SW480 (cell line): Measurements from ENCODE around the gene PTPRZ1.

Source experiments
- DNase-seq: peaks from one replicate; pipeline ENCODE4 v3.0.0-alpha.2; 2016; ENCODE audit warnings: low spot score

PTPRZ1 gene

GRCh38 chr7:121954803-121955202 lies 81.8 kb downstream of the PTPRZ1 start:
- DNase-seq: peak; percentile 15

GRCh38 chr7:121957626-121958025 lies 84.7 kb downstream of the PTPRZ1 start:
- no peak for DNase-seq

GRCh38 chr7:121960678-121961077 lies 87.7 kb downstream of the PTPRZ1 start:
- DNase-seq: no peak

- DNase-seq: peak; percentile 40
Observed at GRCh38 chr7:121961089-121961867, 88.3 kb downstream of the PTPRZ1 start.

- DNase-seq: no peak
Observed at GRCh38 chr7:121966276-121966934, 93.4 kb downstream of the PTPRZ1 start.

GRCh38 chr7:121966935-121967332 lies 94.0 kb downstream of the PTPRZ1 start:
- DNase-seq: no peak

- DNase-seq: no peak
Observed at GRCh38 chr7:121985476-121986030, 112.6 kb downstream of the PTPRZ1 start.

GRCh38 chr7:121992068-121992467 lies 119.1 kb downstream of the PTPRZ1 start:
- no peak for DNase-seq

GRCh38 chr7:121994625-121995410 lies 121.9 kb downstream of the PTPRZ1 start:
- peak; percentile 81 for DNase-seq

- DNase-seq: peak; percentile 70
Observed at GRCh38 chr7:122006687-122007086, 133.7 kb downstream of the PTPRZ1 start.

- no peak for DNase-seq
Observed at GRCh38 chr7:122010116-122010515, 137.2 kb downstream of the PTPRZ1 start.

GRCh38 chr7:122013065-122013464 lies 140.1 kb downstream of the PTPRZ1 start:
- no peak for DNase-seq

- no peak for DNase-seq
Observed at GRCh38 chr7:122013630-122014029, 140.7 kb downstream of the PTPRZ1 start.

- DNase-seq: no peak
Observed at GRCh38 chr7:122014697-122015096, 141.7 kb downstream of the PTPRZ1 start.

- no peak for DNase-seq
Observed at GRCh38 chr7:122018032-122018431, 145.1 kb downstream of the PTPRZ1 start.

- DNase-seq: no peak
Observed at GRCh38 chr7:122027058-122027457, 154.1 kb downstream of the PTPRZ1 start.

GRCh38 chr7:122033641-122034040 lies 160.7 kb downstream of the PTPRZ1 start:
- no peak for DNase-seq

- DNase-seq: no peak
Observed at GRCh38 chr7:122035876-122036275, 162.9 kb downstream of the PTPRZ1 start.

- DNase-seq: no peak
Observed at GRCh38 chr7:122038134-122038533, 165.2 kb downstream of the PTPRZ1 start.

- DNase-seq: no peak
Observed at GRCh38 chr7:122038904-122039303, 165.9 kb downstream of the PTPRZ1 start.

GRCh38 chr7:122040147-122040546 lies 167.2 kb downstream of the PTPRZ1 start:
- DNase-seq: no peak

- DNase-seq: no peak
Observed at GRCh38 chr7:122046402-122046801, 173.4 kb downstream of the PTPRZ1 start.
